BLaER1 treated with 17β-estradiol and CSF1 and Interleukin-3, amounts not matched to agents 10 nM and 100 nM (cell line): ENCODE data around the gene SPTB.

Source experiments
- H3K27ac ChIP-seq, 11 experiments: shearing (Covaris generic); formaldehyde crosslinking; 2 replicates each; pipeline ENCODE4 v1.8.1; 2022
- H3K27me3 ChIP-seq, 11 experiments: shearing (Covaris generic); formaldehyde crosslinking; 2 replicates each; pipeline ENCODE4 v1.8.1; 2022
- H3K36me3 ChIP-seq, 11 experiments: shearing (Covaris generic); formaldehyde crosslinking; 2 replicates each; pipeline ENCODE4 v1.8.1; 2022
- H3K4me1 ChIP-seq, 10 experiments: shearing (Covaris generic); formaldehyde crosslinking; 2 replicates each; pipeline ENCODE4 v1.8.1; 2022
- H3K4me2 ChIP-seq, 11 experiments: shearing (Covaris generic); formaldehyde crosslinking; 2 replicates each; pipeline ENCODE4 v1.8.1; 2022
- H3K4me3 ChIP-seq, 10 experiments: shearing (Covaris generic); formaldehyde crosslinking; 2 replicates each; pipeline ENCODE4 v1.8.1; 2022
- H3K9ac ChIP-seq, 11 experiments: shearing (Covaris generic); formaldehyde crosslinking; 2 replicates each; pipeline ENCODE4 v1.8.1; 2022
- H3K9me3 ChIP-seq, 11 experiments: shearing (Covaris generic); formaldehyde crosslinking; replicated peaks in 1 of 11; 2 replicates each; pipeline ENCODE4 v1.8.1; 2022
- H4K20me1 ChIP-seq, 11 experiments: shearing (Covaris generic); formaldehyde crosslinking; 2 replicates each; pipeline ENCODE4 v1.8.1; 2022
- Cebpa-rat ChIP-seq, 11 experiments: shearing (Covaris generic); IDR thresholded peaks; 2 replicates each; pipeline ENCODE4 v1.8.1; 2022

SPTB gene

GRCh38 chr14:64772397-64772950 is 107.2 kb downstream of the SPTB start:
- H3K9ac ChIP-seq: no peak overlapping the region
- TF ChIP-seq Cebpa-rat (IDR thresholded peaks at IDR 0.05): no peak
- no peaks in the 10 kb centered on the region for H3K36me3 ChIP-seq
- H3K27ac ChIP-seq: no peak overlapping the region
- H3K9me3 ChIP-seq: peaks cover 26 to 35% (median 32%) of the 10 kb centered on the region in 11 experiments
- H3K4me1 ChIP-seq: peaks cover 0 to 17% (median 9%) of the 10 kb centered on the region in 10 experiments; a peak in 15 of 20 replicates
- H3K27me3 ChIP-seq: no peaks in the 10 kb centered on the region
- no peak overlapping the region for H3K4me3 ChIP-seq
- no peak overlapping the region for H3K4me2 ChIP-seq
- no peaks in the 10 kb centered on the region for H4K20me1 ChIP-seq

GRCh38 chr14:64771161-64771560 is 108.5 kb downstream of the SPTB start:
- peaks cover 0 to 9% (median 5%) of the 10 kb centered on the region in 10 experiments; a peak in 6 of 20 replicates for H3K4me1 ChIP-seq
- no peak overlapping the region for H3K27ac ChIP-seq
- no peaks in the 10 kb centered on the region for H3K27me3 ChIP-seq
- H4K20me1 ChIP-seq: no peaks in the 10 kb centered on the region
- no peaks in the 10 kb centered on the region for H3K36me3 ChIP-seq
- H3K4me2 ChIP-seq: peak overlapping the region in 3 of 11 experiments; percentile 1 to 11 (median 7); a peak in 2 of 22 replicates
- H3K4me3 ChIP-seq: no peak overlapping the region
- no peak for TF ChIP-seq Cebpa-rat (IDR thresholded peaks at IDR 0.05)
- H3K9ac ChIP-seq: no peak overlapping the region
- peaks cover 26 to 35% (median 32%) of the 10 kb centered on the region in 11 experiments for H3K9me3 ChIP-seq

GRCh38 chr14:64770751-64771150 is 109.0 kb downstream of the SPTB start:
- peaks cover 26 to 35% (median 32%) of the 10 kb centered on the region in 11 experiments for H3K9me3 ChIP-seq
- no peak overlapping the region for H3K4me2 ChIP-seq
- TF ChIP-seq Cebpa-rat (IDR thresholded peaks at IDR 0.05): no peak
- H3K36me3 ChIP-seq: no peaks in the 10 kb centered on the region
- H3K9ac ChIP-seq: no peak overlapping the region
- H4K20me1 ChIP-seq: no peaks in the 10 kb centered on the region
- no peak overlapping the region for H3K4me3 ChIP-seq
- H3K27me3 ChIP-seq: no peaks in the 10 kb centered on the region
- peaks cover 0 to 9% (median 5%) of the 10 kb centered on the region in 10 experiments; a peak in 6 of 20 replicates for H3K4me1 ChIP-seq
- no peak overlapping the region for H3K27ac ChIP-seq

DNA sequence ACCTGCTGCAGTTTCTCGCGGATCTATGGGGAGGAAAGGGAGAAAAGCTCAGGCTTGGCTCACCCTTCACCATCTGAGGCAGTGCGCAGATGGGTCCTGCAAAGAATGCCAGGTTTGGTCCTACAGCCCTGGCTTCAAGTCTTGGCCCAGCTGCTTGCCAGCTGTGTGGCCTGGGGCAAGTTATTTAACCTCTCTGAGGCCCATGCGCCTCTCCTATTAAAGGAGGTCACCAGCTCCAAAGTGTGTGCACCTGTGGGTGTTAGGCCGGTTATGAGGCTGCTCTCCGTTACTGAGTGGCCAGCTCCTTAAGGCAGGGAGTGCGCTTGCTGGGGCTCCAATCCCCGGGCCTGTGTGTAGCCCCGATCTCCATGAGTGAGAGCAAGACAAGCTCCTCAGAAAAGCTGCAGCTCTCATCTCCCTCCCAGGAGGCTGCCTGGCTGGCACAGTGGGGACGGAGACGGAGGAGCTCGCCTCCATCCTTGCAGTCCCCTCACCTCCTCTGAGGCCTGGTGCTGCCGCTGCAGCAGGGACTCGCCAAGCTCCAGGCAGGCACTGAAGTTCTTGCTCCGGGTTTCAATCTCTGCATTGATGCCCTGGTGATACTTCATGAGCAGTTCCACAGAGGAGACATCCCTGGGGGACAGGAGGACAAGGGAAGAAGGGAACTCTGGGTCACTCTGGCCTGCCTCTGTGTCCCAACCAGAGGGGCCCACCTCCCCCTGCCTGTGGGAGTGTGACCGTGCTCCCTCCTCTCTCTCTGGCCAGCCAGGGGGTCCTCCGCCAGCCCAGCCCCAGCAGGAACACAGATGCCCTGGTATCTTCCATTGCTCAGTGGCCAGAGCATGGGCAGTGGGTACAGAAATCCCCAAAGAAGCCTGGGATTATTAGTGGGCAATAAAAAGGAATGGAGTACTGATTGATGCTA is 110.3 kb downstream of the SPTB start:
- TF ChIP-seq Cebpa-rat (IDR thresholded peaks at IDR 0.05): no peak
- Histone ChIP-seq H3K4me3 (no peak overlapping the region), H3K27ac (no peak overlapping the region), H3K4me2 (no peak overlapping the region), H3K9ac (no peak overlapping the region), H4K20me1 (no peaks in the 10 kb centered on the region), H3K36me3 (no peaks in the 10 kb centered on the region), H3K4me1 (peaks cover 2 to 17% (median 12%) of the 10 kb centered on the region in 10 experiments), H3K27me3 (no peaks in the 10 kb centered on the region), H3K9me3 (peaks cover 14 to 22% (median 20%) of the 10 kb centered on the region in 11 experiments)

DNA sequence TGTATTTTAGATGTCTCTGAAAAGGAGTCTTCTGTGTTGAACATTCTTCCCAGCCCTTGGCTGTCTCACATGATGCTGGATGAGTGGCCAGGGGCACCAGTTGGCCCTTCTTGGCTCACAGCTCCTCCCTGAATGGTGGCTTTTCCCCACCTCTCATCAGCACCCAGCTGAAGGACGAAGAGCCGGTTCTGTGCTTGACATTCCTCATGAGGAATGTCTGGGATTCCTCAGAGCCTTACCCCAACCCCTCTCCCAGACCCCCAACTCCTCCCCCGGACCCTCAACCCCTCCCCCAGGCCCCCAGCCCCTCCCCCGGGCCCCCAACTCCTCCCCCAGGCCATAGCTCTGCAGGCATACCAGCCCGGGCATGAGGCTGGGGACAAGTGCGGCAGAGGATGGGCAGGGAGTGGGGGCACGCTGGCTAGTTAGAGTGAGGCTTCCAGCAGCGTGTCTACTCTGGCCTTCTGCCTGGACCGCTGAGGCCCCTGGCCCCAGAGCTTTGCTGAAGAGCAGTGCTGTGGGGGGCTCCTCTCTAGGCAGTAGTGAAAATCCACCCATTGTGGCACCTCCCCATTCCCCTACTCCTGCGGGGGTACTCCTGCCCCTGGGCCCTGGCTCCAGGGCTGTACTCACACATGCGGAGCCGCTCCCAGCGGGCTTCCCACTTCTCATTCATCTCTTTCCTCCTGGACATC is 111.2 kb downstream of the SPTB start:
- H3K4me1 ChIP-seq: peaks cover 10 to 25% (median 20%) of the 10 kb centered on the region in 10 experiments
- H4K20me1 ChIP-seq: no peaks in the 10 kb centered on the region
- no peaks in the 10 kb centered on the region for H3K36me3 ChIP-seq
- H3K9ac ChIP-seq: no peak overlapping the region
- H3K4me3 ChIP-seq: no peak overlapping the region
- H3K27me3 ChIP-seq: no peaks in the 10 kb centered on the region
- no peak for TF ChIP-seq Cebpa-rat (IDR thresholded peaks at IDR 0.05)
- H3K4me2 ChIP-seq: no peak overlapping the region
- H3K27ac ChIP-seq: no peak overlapping the region
- H3K9me3 ChIP-seq: peaks cover 6 to 14% (median 12%) of the 10 kb centered on the region in 11 experiments; a peak in 20 of 22 replicates

DNA sequence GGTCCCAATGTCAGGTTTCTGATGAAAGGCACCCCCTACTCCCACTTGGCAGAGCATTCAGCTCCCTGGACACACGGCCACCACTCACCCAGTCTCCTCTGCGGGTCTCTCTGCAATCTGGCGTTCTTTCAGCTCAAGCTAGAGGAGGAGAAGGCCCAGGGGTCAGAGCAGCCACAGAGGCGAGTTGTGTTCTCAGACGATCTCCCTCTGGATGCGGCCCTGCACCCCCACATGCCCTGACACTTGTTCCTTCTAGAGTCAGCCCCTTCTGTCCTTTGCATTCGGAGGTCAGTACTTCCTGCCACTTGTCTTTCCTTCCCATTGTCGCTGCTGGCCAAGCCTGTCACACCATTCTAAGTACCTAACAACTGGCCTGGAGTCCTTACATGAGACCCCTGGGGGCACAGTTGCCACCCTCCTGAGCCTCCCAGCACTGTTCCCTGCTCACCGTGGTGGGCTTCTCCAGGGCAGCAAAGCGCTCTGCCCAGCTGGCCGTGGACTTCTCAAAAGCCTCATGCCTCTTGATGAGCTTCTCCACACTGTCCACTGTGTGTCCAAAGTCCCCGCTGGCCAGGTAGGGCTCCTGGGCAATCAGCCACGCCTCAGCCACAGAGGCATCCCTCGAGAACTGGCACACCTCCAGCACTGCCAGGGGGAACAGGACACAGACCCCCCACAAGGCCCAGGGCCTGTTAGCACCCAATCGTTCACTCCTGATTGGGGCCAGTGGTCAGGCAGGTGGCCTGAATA is 112.3 kb downstream of the SPTB start:
- Histone ChIP-seq H3K4me1 (peaks cover 22 to 37% (median 32%) of the 10 kb centered on the region in 10 experiments), H3K36me3 (no peaks in the 10 kb centered on the region), H3K27me3 (peaks cover 0 to 4% (median 0%) of the 10 kb centered on the region in 11 experiments; a peak in 1 of 22 replicates), H3K9me3 (peaks cover 0 to 2% (median under 1%) of the 10 kb centered on the region in 11 experiments; a peak in 7 of 22 replicates), H3K4me2 (no peak overlapping the region), H4K20me1 (no peaks in the 10 kb centered on the region), H3K4me3 (no peak overlapping the region), H3K9ac (no peak overlapping the region), H3K27ac (no peak overlapping the region)
- TF ChIP-seq Cebpa-rat (IDR thresholded peaks at IDR 0.05): no peak

DNA sequence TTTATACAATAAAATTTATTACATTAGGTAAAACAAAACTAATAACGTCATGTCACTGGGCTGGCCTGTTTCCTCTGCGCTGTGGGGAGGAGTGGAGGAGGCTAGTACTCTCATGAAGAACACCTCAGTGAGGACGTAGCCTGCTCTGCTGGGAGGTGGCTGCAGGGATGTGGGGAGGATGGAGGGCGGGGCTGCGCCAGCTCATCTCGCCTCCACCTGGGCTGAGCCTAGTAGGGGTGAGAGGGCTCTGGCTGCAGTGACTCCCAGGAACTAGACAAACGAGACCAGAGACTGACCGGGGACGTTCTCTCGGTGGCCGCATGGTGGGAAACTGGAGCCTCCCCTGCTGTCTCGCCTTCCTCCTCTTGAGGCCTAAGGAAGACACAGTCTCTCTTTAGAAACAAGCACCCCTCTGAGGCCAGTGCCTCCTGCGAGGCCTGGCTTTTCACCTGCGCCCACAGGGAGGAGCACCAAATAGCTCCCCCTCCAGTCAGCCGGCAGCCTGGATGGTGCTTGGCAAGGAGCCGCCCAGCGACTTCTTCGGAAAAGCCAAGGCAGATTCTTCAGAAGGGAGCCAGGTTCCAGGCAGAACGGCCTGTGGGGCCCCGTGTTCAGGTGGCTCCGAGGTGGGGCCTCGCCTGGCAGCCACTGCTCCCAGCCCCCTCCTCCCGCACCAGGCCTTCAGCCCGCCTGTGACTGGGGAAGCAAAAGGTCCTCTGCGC is 113.1 kb downstream of the SPTB start:
- no peak for TF ChIP-seq Cebpa-rat (IDR thresholded peaks at IDR 0.05)
- H3K27ac ChIP-seq: no peak overlapping the region
- H3K4me3 ChIP-seq: no peak overlapping the region
- H3K9me3 ChIP-seq: no peaks in the 10 kb centered on the region
- H3K36me3 ChIP-seq: no peaks in the 10 kb centered on the region
- H4K20me1 ChIP-seq: no peaks in the 10 kb centered on the region
- H3K4me1 ChIP-seq: peaks cover 30 to 44% (median 38%) of the 10 kb centered on the region in 10 experiments
- no peak overlapping the region for H3K4me2 ChIP-seq
- H3K27me3 ChIP-seq: peaks cover 0 to 4% (median 0%) of the 10 kb centered on the region in 11 experiments; a peak in 1 of 22 replicates
- H3K9ac ChIP-seq: no peak overlapping the region

DNA sequence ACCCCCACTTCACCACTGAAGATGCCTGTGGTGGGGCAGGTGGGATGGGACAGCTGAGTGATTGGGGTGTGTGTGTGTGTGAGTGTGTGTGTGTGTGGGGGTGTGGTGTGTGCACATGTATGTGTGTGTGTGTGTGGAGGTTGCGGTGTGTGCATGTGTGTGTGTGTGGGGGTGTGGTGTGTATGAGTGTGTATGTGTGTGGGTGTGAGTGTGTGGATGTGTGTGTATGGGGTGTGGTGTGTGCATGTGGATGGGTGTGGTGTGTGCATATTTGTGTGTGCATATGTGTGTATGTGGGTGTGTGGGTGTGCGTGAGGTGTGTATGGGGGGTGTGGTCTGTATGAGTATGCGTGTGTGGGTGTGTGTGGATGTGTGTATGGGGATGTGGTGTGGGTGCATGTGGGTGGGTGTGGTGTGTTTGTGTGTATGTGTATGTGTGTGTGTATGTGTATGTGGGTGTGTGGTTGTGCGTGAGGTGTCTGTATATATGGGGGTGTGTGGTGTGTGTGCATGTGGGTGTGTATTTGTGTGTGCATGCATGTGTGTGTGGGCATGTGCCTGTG is 113.9 kb downstream of the SPTB start:
- no peak overlapping the region for H3K4me2 ChIP-seq
- H3K9me3 ChIP-seq: no peaks in the 10 kb centered on the region
- peaks cover 35 to 44% (median 43%) of the 10 kb centered on the region in 10 experiments for H3K4me1 ChIP-seq
- no peak overlapping the region for H3K27ac ChIP-seq
- H3K27me3 ChIP-seq: peaks cover 0 to 4% (median 0%) of the 10 kb centered on the region in 11 experiments; a peak in 1 of 22 replicates
- TF ChIP-seq Cebpa-rat (IDR thresholded peaks at IDR 0.05): no peak
- H3K4me3 ChIP-seq: no peak overlapping the region
- no peak overlapping the region for H3K9ac ChIP-seq
- H3K36me3 ChIP-seq: no peaks in the 10 kb centered on the region
- no peaks in the 10 kb centered on the region for H4K20me1 ChIP-seq
